Naive thymus-derived CD8-positive, alpha-beta T cell (primary cell): ENCODE measurements around the gene MYO5B. TPM values are rescaled to one million over a fixed set of nuclear protein-coding genes. Genes with fewer than 3 reads are reported as not detected.

Experiments
- ATAC-seq, 2 donors: fragments of 150-1000 bp; cut with Tn5 transposase in 1 of 2; sonication (Bioruptor Pico), chemical (Tn5 transposase) in 1 of 2; 1 replicate in 1 of 2; 2 replicates in 1 of 2; pipeline ENCODE4 v1.10.0; 2021; ENCODE audit warnings: mild to moderate bottlenecking in 2 of 2, moderate library complexity in 2 of 2
- POLR2A ChIA-PET: fragments of 350-600 bp; sonication (Branson Sonifier 250); formaldehyde crosslinking; loops from one replicate; lab custom pipeline; 2021; ENCODE audit warnings: antibody characterized with exemption; lab: Charles Lee
- DNase-seq, 10 donors: peaks; one replicate each; pipeline versions ENCODE4 v3.0.0 to v3.0.0-alpha.2; 2020 to 2022
- H3K27ac Mint-ChIP-seq, 10 donors: one replicate each; pipeline ENCODE4 v1.8.0; 2020 to 2022; ENCODE audit warnings: mild to moderate bottlenecking in 10 of 10, mixed read lengths in 10 of 10, moderate library complexity in 4 of 10, inconsistent platforms in 1 of 10
- H3K27me3 Mint-ChIP-seq, 5 donors: one replicate each; pipeline ENCODE4 v1.8.0; 2021 to 2022; ENCODE audit warnings: mixed read lengths in 5 of 5
- H3K36me3 Mint-ChIP-seq, 3 donors: one replicate each; pipeline ENCODE4 v1.8.0; 2020 to 2022; ENCODE audit warnings: mixed read lengths in 3 of 3, mild to moderate bottlenecking in 2 of 3, inconsistent platforms in 1 of 3
- H3K4me1 Mint-ChIP-seq, 4 donors: one replicate each; pipeline ENCODE4 v1.8.0; 2021 to 2022; ENCODE audit warnings: mixed read lengths in 4 of 4
- H3K4me3 Mint-ChIP-seq, 10 donors: one replicate each; pipeline ENCODE4 v1.8.0; 2020 to 2022; ENCODE audit warnings: mild to moderate bottlenecking in 10 of 10, mixed read lengths in 10 of 10, moderate library complexity in 6 of 10, inconsistent platforms in 1 of 10
- H3K9me3 Mint-ChIP-seq, 9 donors: one replicate each; pipeline ENCODE4 v1.8.0; 2020 to 2022; ENCODE audit warnings: mixed read lengths in 9 of 9, mild to moderate bottlenecking in 3 of 9, inconsistent platforms in 1 of 9, moderate library complexity in 1 of 9
- polyA plus RNA-seq, 3 donors: library from polyadenylated mRNA; unstranded; fragments of 300-500 nt; fragmentation: Illumina TruSeq; gene quantifications; one replicate each; pipeline ENCODE4 v1.2.3, GENCODE V29; 2021
- total RNA-seq, 8 experiments: library from RNA in 2 of 8; stranded (reverse) in 2 of 8; gene quantifications; one replicate each; pipeline ENCODE4 v1.2.3 and lab custom pipeline; 2021 to 2026

MYO5B gene
- total and polyA plus RNA-seq, 5 experiments from 2014 or later = 0.03 TPM; not detected in 4

DNA sequence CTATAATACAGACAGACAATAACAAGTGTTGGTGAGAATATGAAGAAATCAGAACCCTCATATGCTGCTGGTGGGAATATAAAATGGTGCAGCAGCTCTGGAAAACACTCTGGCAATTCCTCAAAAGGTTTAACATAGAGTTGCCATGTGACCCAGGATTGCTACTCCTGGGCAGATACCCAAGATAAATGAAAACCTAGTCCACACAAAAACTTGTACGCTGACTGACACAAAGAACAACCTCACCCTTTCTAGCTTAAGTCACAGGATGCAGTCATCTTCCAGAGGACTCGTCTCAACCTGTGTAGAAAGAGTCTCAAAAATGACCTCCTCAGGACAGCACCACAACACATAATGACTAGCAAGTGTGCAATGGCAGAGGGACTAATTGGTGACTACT lies 310.0 kb downstream of the MYO5B start:
- H3K27me3 Mint-ChIP-seq = peaks cover 3 to 14% (median 6%) of the 10 kb centered on the region in 5 donors
- no peaks in the 10 kb centered on the region for H3K36me3 Mint-ChIP-seq
- DNase-seq (no peak), ATAC-seq (no peak)
- H3K9me3 Mint-ChIP-seq = peaks cover 0 to 1% (median 0%) of the 10 kb centered on the region in 9 donors
- H3K27ac Mint-ChIP-seq = no peak overlapping the region
- POLR2A ChIA-PET = no interaction called here
- H3K4me1 Mint-ChIP-seq = no peaks in the 10 kb centered on the region
- H3K4me3 Mint-ChIP-seq = no peak overlapping the region

DNA sequence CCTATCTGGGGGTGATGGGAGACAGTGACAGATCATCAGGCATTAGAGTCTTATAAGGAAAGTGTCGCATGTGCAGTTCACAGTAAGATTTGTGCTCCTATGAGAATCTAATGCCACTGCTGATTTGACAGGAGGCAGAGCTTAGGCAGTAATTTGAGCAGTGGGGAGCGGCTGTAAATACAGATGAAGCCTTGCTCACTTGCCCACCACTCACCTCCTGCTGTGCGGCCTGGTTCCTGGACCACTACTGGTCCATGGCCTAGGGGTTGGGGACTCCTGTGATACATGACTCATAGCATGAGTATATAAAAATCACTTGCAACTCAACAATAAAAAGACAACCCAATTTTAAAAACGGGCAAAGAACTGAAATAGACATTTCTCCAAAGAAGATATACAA lies 310.5 kb downstream of the MYO5B start:
- H3K4me1 Mint-ChIP-seq = no peaks in the 10 kb centered on the region
- no peak overlapping the region for H3K27ac Mint-ChIP-seq
- no peaks in the 10 kb centered on the region for H3K36me3 Mint-ChIP-seq
- DNase-seq (no peak), ATAC-seq (no peak)
- peaks cover 5 to 19% (median 9%) of the 10 kb centered on the region in 5 donors for H3K27me3 Mint-ChIP-seq
- no peak overlapping the region for H3K4me3 Mint-ChIP-seq
- POLR2A ChIA-PET = no interaction called here
- peaks cover 0 to 1% (median 0%) of the 10 kb centered on the region in 9 donors for H3K9me3 Mint-ChIP-seq

DNA sequence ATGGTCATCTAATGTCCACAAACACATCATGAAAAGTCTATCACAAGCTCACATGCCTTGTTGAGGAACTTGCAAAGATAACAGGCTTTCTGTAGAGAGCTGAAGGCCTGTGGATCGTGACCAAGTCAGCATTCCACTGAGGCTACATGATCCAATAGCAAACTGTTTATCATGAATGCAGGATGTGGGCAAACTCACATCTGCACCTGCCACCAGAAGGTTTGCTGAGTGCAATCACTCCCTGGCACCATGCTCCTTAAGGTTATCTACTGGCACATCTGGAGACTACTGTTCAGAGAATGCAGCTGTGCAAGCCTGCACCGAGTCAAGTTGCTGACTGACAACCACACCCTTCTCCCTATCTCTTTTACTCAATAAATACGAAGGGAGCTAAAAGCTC lies 314.3 kb downstream of the MYO5B start:
- ATAC-seq (no peak), DNase-seq (no peak)
- H3K9me3 Mint-ChIP-seq = peaks cover 0 to 1% (median 0%) of the 10 kb centered on the region in 9 donors
- POLR2A ChIA-PET = no interaction called here
- H3K36me3 Mint-ChIP-seq = no peaks in the 10 kb centered on the region
- no peak overlapping the region for H3K4me3 Mint-ChIP-seq
- H3K27me3 Mint-ChIP-seq = peaks cover 11 to 22% (median 18%) of the 10 kb centered on the region in 5 donors
- H3K4me1 Mint-ChIP-seq = no peaks in the 10 kb centered on the region
- H3K27ac Mint-ChIP-seq = no peak overlapping the region

DNA sequence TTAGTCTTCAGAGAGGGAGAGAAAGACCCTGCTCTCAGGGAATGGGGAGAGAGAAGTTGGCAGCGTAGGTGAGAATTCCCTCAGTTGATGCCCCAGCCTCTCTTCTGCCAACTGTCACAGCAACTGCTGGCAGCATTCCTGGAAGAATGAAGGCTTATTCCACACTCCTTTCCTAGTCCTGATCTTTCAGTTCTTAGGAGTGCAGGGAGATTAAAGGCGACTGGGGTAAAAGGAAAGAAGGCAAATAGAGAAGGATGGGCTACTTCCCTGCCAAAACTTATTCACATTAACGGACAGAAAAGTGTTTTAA lies 315.7 kb downstream of the MYO5B start:
- POLR2A ChIA-PET = no interaction called here
- no peak overlapping the region for H3K27ac Mint-ChIP-seq
- DNase-seq = no peak

DNA sequence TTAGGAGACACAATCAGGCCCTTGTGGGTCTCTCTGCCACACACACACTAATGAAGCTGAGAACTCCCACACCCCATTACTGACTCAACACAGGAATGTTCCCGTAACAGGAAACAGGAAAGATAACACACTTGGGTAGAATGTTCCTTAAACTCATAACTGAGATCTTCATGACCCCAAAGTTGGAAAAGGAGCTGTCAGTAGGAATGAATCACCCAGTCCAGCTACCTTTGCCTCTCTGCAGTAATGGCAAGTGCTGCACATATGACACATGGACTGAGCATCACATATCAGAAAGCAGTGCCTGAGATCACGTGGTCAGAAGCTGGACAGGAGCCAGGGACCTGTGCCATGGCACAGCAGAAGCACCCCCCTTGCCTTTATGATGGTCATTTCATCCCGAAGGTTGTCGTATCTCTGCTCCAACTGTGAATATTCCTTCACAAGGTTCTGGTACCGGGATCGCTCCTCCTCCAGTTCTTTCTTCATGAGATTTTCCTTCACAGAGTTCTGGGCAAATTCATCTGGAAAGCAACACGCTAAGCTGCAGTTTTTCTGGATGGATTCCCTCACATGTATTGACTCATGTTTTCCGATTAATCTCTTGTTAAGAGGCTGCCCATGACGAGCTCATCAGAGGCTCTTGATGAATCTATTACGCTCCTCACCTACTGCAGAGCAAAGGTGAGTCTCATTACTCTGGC lies 316.2 kb downstream of the MYO5B start:
- Mint-ChIP-seq H3K36me3 (no peaks in the 10 kb centered on the region), H3K4me3 (no peak overlapping the region), H3K27me3 (peaks cover 12 to 22% (median 16%) of the 10 kb centered on the region in 5 donors), H3K27ac (no peak overlapping the region), H3K4me1 (no peaks in the 10 kb centered on the region), H3K9me3 (peaks cover 0 to 1% (median 0%) of the 10 kb centered on the region in 9 donors)
- POLR2A ChIA-PET = no interaction called here
- DNase-seq = no peak
- ATAC-seq = no peak

More for the DNA sequence above, 315.7 kb downstream of the MYO5B start:
- no peak for ATAC-seq
- H3K27me3 Mint-ChIP-seq = peaks cover 12 to 22% (median 16%) of the 10 kb centered on the region in 5 donors
- no peaks in the 10 kb centered on the region for H3K36me3 Mint-ChIP-seq
- H3K4me1 Mint-ChIP-seq = no peaks in the 10 kb centered on the region
- no peak overlapping the region for H3K4me3 Mint-ChIP-seq
- H3K9me3 Mint-ChIP-seq = peaks cover 0 to 1% (median 0%) of the 10 kb centered on the region in 9 donors

DNA sequence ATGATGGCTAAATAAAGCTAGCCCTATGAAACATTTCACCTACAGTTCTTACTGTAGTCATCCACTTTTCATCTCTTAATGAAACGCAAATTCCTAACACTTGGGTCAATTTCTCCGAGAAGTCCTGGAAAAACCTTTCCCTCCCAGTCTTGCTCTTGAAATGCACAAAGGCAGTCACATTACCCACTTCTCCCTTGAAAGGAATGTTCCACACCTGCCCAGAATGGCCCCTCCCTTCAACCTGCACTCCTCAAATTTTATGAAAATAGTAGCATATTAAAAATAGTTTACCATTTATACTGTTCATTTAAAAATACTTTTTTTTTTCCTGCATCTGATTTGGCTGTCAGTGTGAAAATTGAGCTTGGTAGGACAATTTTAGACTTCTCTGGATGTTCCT lies 316.9 kb downstream of the MYO5B start:
- Mint-ChIP-seq H3K9me3 (peaks cover 0 to 1% (median 0%) of the 10 kb centered on the region in 9 donors), H3K27ac (no peak overlapping the region), H3K4me1 (no peaks in the 10 kb centered on the region), H3K36me3 (no peaks in the 10 kb centered on the region), H3K4me3 (no peak overlapping the region), H3K27me3 (peaks cover 12 to 22% (median 16%) of the 10 kb centered on the region in 5 donors)
- POLR2A ChIA-PET = no interaction called here
- no peak for DNase-seq
- no peak for ATAC-seq

DNA sequence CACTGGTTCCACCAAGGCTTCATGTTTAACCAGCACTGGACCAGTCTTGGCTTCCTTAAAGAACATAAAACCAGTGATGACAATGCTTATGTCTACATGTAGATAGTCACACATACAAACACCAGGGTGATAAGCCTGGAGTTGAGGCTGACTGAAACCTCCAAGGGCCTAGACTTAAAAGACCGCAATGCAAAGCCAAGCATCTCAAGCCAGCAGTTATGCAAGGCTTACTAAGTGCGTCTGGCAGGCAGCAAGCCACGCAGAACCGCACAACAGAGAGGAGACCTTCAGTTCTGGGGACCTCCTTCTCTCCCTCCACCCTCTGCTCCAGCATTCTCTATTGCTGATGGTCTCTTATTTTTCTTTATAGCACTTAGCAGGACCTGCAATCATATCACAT lies 318.4 kb downstream of the MYO5B start:
- no peaks in the 10 kb centered on the region for H3K36me3 Mint-ChIP-seq
- peaks cover 11 to 20% (median 14%) of the 10 kb centered on the region in 5 donors for H3K27me3 Mint-ChIP-seq
- no peak for ATAC-seq
- no peak overlapping the region for H3K4me3 Mint-ChIP-seq
- peaks cover 0 to 1% (median 0%) of the 10 kb centered on the region in 9 donors for H3K9me3 Mint-ChIP-seq
- H3K4me1 Mint-ChIP-seq = no peaks in the 10 kb centered on the region
- no peak overlapping the region for H3K27ac Mint-ChIP-seq
- DNase-seq = no peak
- POLR2A ChIA-PET = no interaction called here

DNA sequence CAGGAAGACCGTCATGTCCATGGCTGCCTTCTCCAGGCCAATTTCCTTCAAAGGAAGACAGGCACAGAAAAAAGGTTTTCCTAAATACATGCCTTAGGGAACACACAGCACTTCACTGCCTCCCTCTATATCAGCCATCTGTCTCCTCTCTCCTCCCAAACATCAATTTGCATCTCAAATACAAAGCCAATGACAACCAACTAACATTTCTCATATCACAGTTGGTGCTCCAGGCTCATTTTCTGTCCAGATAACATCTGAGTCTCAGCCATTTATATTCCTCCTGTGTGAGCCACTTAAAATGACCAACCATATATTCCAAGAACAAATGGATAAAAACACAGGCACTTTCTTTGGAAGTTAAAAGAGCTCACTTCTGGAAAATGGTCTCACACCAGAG lies 319.2 kb downstream of the MYO5B start:
- no peak for DNase-seq
- H3K27ac Mint-ChIP-seq = no peak overlapping the region
- H3K36me3 Mint-ChIP-seq = no peaks in the 10 kb centered on the region
- no peak overlapping the region for H3K4me3 Mint-ChIP-seq
- H3K4me1 Mint-ChIP-seq = no peaks in the 10 kb centered on the region
- ATAC-seq = no peak
- POLR2A ChIA-PET = no interaction called here
- H3K27me3 Mint-ChIP-seq = peaks cover 11 to 20% (median 12%) of the 10 kb centered on the region in 5 donors
- no peaks in the 10 kb centered on the region for H3K9me3 Mint-ChIP-seq

DNA sequence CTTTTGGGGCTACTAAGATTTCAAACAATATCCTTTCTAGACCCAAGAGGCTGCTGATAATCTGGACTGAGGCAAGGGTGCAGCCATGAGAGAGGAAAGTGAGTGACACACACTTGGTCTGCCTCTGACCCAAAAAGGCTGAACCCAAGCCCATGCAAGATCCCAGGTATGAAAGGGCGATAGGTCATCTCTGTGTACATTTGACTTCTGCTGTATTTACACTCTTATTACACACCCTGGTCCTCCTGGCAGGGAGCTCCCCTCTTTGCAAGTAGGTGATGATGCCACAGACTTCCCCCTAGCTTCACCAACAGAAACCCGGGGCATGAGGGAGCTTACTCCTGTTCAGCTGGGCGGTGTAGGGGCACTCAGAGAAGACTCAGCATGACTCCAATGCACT lies 319.8 kb downstream of the MYO5B start:
- H3K27me3 Mint-ChIP-seq = peaks cover 10 to 18% (median 12%) of the 10 kb centered on the region in 5 donors
- H3K9me3 Mint-ChIP-seq = no peaks in the 10 kb centered on the region
- H3K4me1 Mint-ChIP-seq = no peaks in the 10 kb centered on the region
- H3K4me3 Mint-ChIP-seq = no peak overlapping the region
- DNase-seq = no peak
- no peak for ATAC-seq
- POLR2A ChIA-PET = no interaction called here
- no peak overlapping the region for H3K27ac Mint-ChIP-seq
- H3K36me3 Mint-ChIP-seq = no peaks in the 10 kb centered on the region

DNA sequence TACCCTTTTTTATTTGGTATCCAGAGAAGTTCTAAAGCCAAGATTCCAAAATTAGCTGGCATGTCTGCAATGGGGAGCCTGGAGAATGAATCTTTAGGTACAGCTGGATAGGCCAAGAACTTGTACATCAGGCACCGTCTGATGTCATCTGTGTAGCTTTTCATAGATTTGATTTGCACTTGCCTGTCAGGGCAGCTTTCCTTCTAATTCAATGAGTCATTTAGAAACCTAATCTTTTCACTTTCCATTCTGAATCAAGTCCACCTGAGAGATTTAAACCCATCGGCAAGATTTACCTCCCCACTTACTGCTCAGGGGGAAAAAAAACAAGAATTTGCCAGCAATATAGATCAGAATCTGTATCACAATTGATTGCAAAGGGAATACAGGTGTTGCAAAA lies 320.7 kb downstream of the MYO5B start:
- ATAC-seq (no peak), DNase-seq (no peak)
- Mint-ChIP-seq H3K4me1 (no peaks in the 10 kb centered on the region), H3K27me3 (peaks cover 6 to 12% (median 9%) of the 10 kb centered on the region in 5 donors), H3K4me3 (no peak overlapping the region), H3K27ac (no peak overlapping the region), H3K36me3 (no peaks in the 10 kb centered on the region), H3K9me3 (no peaks in the 10 kb centered on the region)
- POLR2A ChIA-PET = no interaction called here

DNA sequence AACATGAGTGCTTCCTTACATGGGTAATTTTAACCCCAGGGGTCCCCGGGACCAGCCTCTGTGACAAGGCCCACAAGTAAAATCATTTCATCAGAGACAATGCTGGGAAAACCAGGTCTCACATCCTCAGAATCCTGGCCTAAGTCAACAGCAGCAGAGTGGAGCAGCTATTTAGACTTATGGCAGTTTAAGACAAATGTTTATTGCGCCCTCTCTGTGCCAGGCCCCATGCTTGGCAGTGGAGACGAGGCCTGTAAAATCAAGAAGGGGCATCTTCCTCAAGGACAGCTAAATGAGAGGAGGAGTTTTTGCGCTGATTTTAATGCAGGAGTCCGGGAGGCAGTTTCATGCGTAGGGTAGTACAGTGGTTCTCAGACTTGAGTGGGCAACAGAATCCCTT lies 325.6 kb downstream of the MYO5B start:
- DNase-seq (no peak), ATAC-seq (no peak)
- Mint-ChIP-seq H3K9me3 (no peaks in the 10 kb centered on the region), H3K27ac (no peak overlapping the region), H3K27me3 (peaks cover 0 to 9% (median under 1%) of the 10 kb centered on the region in 5 donors), H3K4me1 (no peaks in the 10 kb centered on the region), H3K36me3 (no peaks in the 10 kb centered on the region), H3K4me3 (no peak overlapping the region)
- POLR2A ChIA-PET = no interaction called here

DNA sequence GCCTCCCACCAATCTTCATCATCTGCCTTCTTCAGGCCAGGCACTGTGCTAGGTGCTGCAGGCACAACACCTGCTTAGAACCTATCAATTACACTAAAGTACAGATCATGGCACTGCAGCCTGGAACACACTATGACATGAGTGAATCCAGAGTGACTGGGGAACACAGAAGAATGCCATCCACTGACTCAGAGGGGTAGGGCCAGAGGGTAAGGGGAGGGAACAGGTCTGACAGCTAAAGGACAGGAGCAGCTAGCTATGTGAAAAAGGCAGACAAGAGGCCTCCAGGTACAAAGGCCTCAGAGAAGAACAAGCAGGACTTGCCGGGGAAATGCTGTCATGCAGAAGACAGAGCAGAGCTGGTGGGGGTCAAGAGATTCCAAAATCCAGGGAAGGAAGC lies 328.3 kb downstream of the MYO5B start:
- DNase-seq (no peak), ATAC-seq (no peak)
- Mint-ChIP-seq H3K9me3 (no peaks in the 10 kb centered on the region), H3K4me3 (no peak overlapping the region), H3K4me1 (no peaks in the 10 kb centered on the region), H3K27ac (peak overlapping the region in 1 of 10 donors; percentile 72), H3K27me3 (peaks cover 0 to 10% (median 3%) of the 10 kb centered on the region in 5 donors), H3K36me3 (no peaks in the 10 kb centered on the region)
- POLR2A ChIA-PET = no interaction called here

DNA sequence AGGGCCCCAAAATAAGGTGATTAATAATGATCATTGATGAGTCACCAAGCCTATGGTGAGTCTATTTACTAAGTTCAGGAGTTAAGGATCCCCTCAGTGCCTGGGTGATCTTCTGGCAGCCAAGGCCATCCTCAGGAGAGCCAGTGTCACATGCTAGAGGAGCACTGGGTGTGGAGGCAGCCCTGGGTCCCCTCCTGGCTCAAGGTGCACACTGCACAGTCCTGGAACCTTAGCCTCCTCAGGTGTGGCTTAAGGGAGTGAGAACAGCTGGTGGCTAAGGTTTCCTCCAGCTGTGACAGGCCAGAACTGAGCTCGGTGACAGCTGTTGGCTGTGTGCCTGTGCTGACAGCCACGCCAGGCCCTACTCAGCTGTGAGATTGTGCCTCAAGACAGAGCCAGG lies 329.5 kb downstream of the MYO5B start:
- Mint-ChIP-seq H3K4me3 (no peak overlapping the region), H3K4me1 (no peaks in the 10 kb centered on the region), H3K9me3 (no peaks in the 10 kb centered on the region), H3K27me3 (peaks cover 0 to 10% (median 2%) of the 10 kb centered on the region in 5 donors), H3K36me3 (no peaks in the 10 kb centered on the region), H3K27ac (peak overlapping the region in 1 of 10 donors; percentile 24)
- ATAC-seq (no peak), DNase-seq (no peak)
- POLR2A ChIA-PET = no interaction called here
